GM18502 (cell line): ENCODE measurements around the gene PIEZO1.
"Not testable (repeated sequence)": the region's sequence is repeated elsewhere in the genome, so short reads cannot be mapped to it uniquely, and the experiment has no call there.

Experiments used
- ATAC-seq: cut with Tn5 transposase; IDR thresholded peaks from one replicate; pipeline ENCODE4 v1.9.1; 2021; ENCODE audit warnings: mild to moderate bottlenecking; ENCODE audit not compliant: unreplicated experiment, poor library complexity

The PIEZO1 gene

DNA sequence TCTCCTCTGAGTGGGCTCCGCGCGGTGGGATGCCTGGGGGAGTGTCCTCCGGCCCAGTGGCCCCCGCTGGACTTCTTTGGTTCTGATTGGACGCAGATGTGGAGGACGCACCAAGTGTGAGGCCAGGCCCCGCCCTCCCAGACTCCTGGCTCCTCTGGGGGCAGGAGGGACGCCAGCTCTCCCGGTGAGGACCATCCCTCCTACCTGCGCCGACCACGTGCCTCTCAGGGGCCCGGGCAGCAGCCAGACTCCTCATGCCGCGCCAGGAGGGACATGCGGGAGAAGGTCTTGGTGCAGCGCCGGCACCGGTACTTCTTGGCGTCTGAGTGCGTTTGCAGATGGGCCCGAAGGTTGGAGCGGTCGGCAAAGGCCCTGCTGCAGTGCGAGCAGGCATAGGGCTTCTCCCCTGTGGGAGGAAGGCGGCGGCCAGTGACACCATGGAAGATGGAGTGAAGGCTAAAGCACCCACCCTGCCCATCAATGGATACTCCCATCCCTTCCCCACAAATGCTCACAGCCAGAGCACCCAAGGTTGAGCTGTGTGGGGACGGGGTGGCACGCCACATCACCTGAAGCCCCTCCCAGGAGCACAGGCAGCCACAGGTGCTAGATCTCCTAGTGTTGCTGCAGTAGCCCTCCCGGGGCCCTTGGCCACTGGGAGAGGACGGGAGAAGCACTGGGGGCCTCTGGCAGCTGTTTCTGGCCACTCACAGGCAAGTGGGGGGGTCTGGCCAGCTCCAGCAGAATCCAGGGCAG lies 106.6 kb downstream of the PIEZO1 start:
- no peak for ATAC-seq

DNA sequence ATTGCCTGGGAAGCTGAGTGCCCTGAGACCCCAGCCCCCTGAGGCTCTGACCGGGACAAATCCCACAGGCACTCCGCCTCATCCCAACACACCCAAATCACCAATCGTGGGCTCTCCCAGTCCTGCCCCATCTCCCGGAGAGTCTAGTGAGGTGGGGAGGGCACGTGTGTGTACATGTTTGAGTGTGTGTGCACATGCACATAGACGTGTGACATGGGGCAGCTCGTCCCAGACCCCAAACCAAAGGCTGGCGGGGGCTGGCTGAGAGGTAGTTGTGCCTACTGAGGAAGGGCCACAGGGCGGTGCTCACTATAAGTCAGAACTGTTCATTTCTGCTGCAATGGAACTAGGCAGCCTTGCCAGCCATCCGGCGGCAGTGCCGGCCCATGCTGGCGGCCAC lies 107.3 kb downstream of the PIEZO1 start:
- no peak for ATAC-seq

DNA sequence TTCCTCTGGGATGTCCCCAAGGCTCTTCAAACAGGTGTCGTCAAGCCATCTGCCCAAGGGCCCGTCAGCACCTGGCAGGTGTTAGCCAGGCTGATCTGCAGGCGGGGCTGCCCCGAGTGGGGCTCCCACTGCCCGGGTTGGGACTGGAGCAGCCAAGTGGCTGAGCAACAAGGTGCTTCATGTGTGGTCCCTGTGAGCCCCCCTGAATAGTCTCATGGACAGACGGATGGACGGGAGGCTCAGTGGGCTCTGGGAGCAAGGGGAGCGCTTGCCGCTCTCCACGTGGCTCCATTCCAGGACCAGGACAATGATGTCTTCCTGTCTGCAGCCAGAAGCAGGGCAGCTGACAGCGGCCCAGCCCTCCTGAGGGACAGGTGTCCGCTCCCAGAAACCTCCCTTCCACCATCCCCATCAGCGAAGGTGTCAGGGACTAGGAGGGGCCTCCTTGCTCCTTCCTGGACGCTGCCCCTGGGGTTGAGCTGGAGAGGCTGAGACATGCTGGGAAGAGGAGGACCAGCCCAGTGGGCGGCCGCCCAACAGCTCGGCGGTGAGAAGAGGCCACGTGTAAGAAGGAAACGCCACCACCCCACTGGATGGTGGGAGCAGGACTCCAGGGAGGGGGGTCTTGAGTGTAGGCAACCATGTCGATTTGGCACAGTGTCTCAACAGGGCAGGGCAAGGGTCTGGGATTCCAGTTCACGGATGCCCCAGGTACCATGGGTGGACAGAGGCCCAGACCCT lies 108.3 kb downstream of the PIEZO1 start:
- ATAC-seq: no peak

DNA sequence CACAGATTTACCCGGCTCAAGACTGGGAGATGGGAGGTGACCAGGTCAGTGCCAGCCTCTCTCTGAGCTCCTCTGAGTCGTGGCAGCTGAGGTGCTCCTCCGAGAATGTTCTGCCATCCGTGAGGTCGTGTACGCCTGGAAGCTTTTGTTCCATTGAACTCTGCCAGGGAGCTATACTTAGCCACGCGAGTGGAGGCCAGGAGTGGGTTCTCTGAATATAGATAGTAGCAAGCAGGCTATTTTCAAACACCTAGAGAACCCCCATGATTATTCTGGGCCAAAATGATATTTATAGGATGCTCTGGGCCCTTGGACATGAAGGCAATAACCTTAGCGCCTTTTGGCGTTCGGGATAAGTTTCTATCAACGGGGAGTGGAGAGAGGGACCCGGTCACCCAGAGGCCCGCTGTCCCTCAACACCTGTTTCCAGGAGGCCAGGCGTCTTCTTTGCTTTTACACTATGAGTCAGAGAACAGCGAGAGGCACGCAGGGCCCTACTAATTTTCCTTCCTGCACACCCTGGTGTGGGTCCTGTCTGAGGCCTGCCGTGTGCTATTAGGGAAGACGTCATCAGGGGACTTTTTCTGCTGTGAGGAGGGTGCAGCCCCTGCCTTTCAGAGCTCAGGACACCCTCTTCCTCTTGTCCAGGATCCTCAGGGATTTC lies 111.2 kb downstream of the PIEZO1 start:
- ATAC-seq: no peak

DNA sequence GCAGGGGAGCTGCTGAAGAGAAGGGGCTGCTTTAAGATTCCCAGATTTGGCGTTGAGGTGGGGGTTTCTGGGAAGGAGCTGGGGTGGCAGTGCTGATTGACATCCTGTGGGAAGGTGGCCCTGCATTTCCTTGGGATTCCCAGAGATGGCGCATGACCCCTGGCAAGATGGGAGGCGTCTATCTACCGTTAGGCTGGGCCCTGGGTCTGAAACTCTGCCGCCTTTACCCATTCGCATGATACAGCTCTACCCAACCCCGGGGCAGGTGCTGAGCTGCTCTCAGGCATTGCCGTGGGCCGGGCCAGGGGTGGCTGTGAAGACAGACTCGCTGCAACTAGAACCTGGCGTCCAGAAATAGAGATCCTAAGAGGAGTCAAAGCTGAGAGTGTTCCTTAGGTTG lies 112.2 kb downstream of the PIEZO1 start:
- no peak for ATAC-seq

DNA sequence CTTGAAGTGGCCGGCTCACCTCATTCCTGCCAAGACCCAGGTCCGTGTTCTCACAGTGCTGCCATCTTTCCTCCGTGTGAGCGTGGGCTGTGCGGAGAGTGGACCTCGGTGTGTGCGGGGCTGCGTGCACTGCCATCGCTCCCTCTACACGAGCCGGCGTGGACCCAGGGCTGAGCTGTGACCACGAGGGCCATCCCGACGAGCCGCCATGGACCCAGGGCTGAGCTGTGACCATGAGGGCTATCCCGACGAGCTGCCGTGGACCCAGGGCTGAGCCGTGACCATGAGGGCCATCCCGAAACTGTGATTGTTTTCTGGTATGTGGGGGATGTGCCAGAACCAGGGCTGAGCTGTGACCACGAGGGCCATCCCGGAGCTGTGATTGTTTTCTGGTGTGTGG lies 113.2 kb downstream of the PIEZO1 start:
- ATAC-seq: no peak

DNA sequence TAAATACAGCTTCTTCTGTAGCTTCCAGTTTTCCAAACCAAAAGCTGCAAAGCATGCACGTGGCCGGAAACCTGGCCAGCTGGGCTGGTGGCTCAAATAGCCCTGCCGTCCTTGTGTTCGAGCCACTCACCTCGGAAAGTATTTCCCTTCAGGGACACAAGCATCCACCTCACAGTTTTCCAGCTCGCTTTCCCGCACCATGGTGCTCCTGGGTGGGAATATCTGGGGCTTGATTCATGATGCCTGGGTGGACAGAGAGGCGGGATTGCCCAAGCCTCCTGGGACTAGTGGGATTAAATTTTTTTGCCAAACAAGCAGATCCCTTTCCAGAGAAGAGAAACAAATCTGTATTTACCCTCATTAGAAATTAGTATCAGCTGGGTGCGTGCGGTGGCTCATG lies 115.0 kb downstream of the PIEZO1 start:
- no peak for ATAC-seq

DNA sequence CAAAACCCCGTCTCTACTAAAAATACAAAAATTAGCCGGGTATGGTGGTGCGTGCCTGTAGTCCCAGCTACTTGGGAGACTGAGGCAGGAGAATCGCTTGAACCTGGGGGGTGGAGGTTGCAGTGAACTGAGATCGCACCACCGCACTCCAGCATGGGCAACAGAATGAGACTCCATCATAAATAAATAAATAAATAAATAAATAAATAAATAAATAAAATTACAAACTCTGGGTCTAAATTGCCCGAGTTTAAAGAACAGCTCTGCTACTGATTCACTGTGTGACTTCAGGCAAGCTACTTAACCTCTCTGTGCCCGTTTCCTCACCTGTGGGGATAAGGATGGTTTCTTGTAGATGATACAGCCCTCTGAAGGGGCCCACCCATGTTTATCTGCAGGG lies 115.5 kb downstream of the PIEZO1 start:
- ATAC-seq: not testable (repeated sequence)

DNA sequence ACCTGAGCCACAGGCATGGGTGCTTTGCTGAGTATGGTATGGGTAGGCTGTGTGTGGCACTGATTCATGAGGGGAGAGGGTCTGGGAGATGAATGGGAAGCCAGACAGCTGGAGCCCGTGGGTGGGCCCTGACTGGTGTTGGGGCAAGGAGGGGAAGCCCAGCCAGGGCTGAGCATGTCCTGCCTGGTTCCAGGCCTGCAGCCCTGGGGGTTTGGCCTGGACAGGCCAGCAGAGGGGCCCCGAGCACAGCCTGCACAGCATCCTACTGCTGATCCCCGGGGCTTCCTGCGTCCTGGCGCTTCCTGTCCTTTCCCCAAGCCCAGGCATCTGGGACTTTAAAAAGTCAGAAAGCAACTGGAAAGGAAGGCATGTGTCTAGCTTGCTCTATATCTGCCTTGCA lies 117.6 kb downstream of the PIEZO1 start:
- ATAC-seq: no peak

DNA sequence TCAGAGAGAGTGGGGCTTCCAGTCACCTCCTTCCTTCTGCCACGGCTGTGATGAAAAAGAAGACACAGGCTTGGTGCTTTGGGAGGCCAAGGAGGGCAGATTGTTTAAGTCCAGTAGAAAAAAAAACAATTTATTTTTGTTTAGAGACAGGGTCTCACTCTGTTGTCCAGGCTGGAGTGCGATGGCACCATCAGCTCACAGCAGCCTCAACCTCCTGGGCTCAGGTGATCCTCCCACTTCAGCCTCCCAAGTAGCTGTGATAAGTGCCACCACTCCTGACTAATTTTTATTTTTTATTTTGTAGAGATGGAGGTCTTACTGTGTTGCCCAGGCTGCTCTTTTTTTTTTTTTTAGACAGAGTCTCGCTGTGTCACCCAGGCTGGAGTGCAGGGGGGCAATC lies 119.5 kb downstream of the PIEZO1 start:
- ATAC-seq: no peak
